K562 (cell line): ENCODE results near the gene TXNRD2. TPM values are rescaled to one million over a fixed set of nuclear protein-coding genes. Genes with fewer than 3 reads are reported as not detected.
A peak's percentile ranks its signal among the peaks of the same experiment; 100 is the strongest.

ENCODE experiments used
- ARHGAP35 ChIP-seq: fragments of 450-650 bp; IDR thresholded peaks from 2 replicates; pipeline ENCODE4 v1.6.1; 2018; ENCODE audit not compliant: partially characterized antibody
- PHB2 ChIP-seq: fragments of 450-650 bp; IDR thresholded peaks from 2 replicates; pipeline ENCODE4 v1.6.1; 2017; ENCODE audit warnings: low read depth
- PURB ChIP-seq: sonication (generic); formaldehyde crosslinking; IDR thresholded peaks from 2 replicates; pipeline ENCODE4 v1.9.0; 2021; ENCODE audit warnings: low read depth, mild to moderate bottlenecking, missing genetic modification reagents
- RBFOX2 ChIP-seq: fragments of 200-400 bp; formaldehyde crosslinking; IDR thresholded peaks from 2 replicates; pipeline ENCODE4 v1.6.1; 2017; ENCODE audit warnings: low read depth, mild to moderate bottlenecking, low read length, moderate library complexity
- RBM22 ChIP-seq: fragments of 200-400 bp; formaldehyde crosslinking; IDR thresholded peaks from 2 replicates; pipeline ENCODE4 v1.6.1; 2018; ENCODE audit warnings: low read length, low read depth; ENCODE audit not compliant: poor library complexity, severe bottlenecking
- SRSF9 ChIP-seq: fragments of 200-400 bp; formaldehyde crosslinking; IDR thresholded peaks from 2 replicates; pipeline ENCODE4 v1.6.1; 2017; ENCODE audit warnings: low read depth, low read length, borderline replicate concordance
- TCF7L2 ChIP-seq: fragments of 150-350 bp; IDR thresholded peaks from 2 replicates; pipeline ENCODE4 v1.6.1; 2016; ENCODE audit warnings: low read depth, mild to moderate bottlenecking, low read length, moderate library complexity
- ZNF133 ChIP-seq: fragments of 250-450 bp; sonication (Bioruptor Pico); IDR thresholded peaks from 2 replicates; pipeline ENCODE4 v1.4.0; 2020; ENCODE audit warnings: mild to moderate bottlenecking
- ZNF324 ChIP-seq: fragments of 250-450 bp; sonication (Bioruptor Pico); IDR thresholded peaks from 2 replicates; pipeline ENCODE4 v1.4.0; 2020; ENCODE audit warnings: mild to moderate bottlenecking
- polyA plus RNA-seq, 8 experiments: library from polyadenylated mRNA; depleted of rRNA in 4 of 8; stranded (reverse) in 5 of 8; unstranded in 3 of 8; fragments of >200 nt; fragmentation: Nextera tagmentation in 2 of 8; fragmentation: Illumina TruSeq in 1 of 8; extraction: Ambion mirVana in 2 of 8; extraction: Trizol in 1 of 8; gene quantifications; 2 replicates each; pipeline versions ENCODE4 v1.2.1 to v1.2.3, GENCODE V29; 2011 to 2014; ENCODE audit warnings: inconsistent platforms in 1 of 8, missing spikeins in 1 of 8
- total RNA-seq, 7 experiments: library from RNA; depleted of rRNA in 6 of 7; stranded (reverse); fragments of >200 nt in 6 of 7; fragmentation: Illumina TruSeq in 2 of 7; extraction: Trizol in 2 of 7; gene quantifications; 2 replicates each; pipeline versions ENCODE4 v1.2.1 to v1.2.3, GENCODE V29; 2011 to 2021; ENCODE audit warnings: low replicate concordance in 1 of 7
- TF ChIP-seq, protein P1 (sequence below): fragments of 250-450 bp; sonication (Bioruptor Pico); IDR thresholded peaks from 2 replicates; pipeline ENCODE4 v1.5.0; 2020; ENCODE audit warnings: mild to moderate bottlenecking, borderline replicate concordance
- TF ChIP-seq, protein P2 (sequence below): fragments of 250-450 bp; sonication (Bioruptor Pico); IDR thresholded peaks from 2 replicates; pipeline ENCODE4 v1.4.0; 2020
- TF ChIP-seq, protein P3 (sequence below): sonication (generic); formaldehyde crosslinking; IDR thresholded peaks from 2 replicates; pipeline ENCODE4 v1.8.1; 2023; ENCODE audit warnings: missing genetic modification reagents, mild to moderate bottlenecking, borderline replicate concordance
- TF ChIP-seq, protein P4 (sequence below): fragments of 250-450 bp; sonication (Bioruptor Pico); IDR thresholded peaks from 2 replicates; pipeline ENCODE4 v1.5.0; 2021
- TF ChIP-seq, protein P5 (sequence below): IDR thresholded peaks from 3 replicates; pipeline ENCODE4 v1.6.1; 2011; ENCODE audit warnings: borderline replicate concordance, mild to moderate bottlenecking; ENCODE audit not compliant: insufficient read length, insufficient read depth
- TF ChIP-seq, protein P6 (sequence below): sonication (generic); formaldehyde crosslinking; IDR thresholded peaks from 2 replicates; pipeline ENCODE4 v1.8.0; 2022; ENCODE audit warnings: missing genetic modification reagents, mild to moderate bottlenecking, borderline replicate concordance

The TXNRD2 gene
- total and polyA plus RNA-seq, 9 of the 15 experiments (the other 6 are each of a cell fraction or from before 2014, with no cell fraction given) = 3.3 to 80.2 (median 49.4) TPM

DNA sequence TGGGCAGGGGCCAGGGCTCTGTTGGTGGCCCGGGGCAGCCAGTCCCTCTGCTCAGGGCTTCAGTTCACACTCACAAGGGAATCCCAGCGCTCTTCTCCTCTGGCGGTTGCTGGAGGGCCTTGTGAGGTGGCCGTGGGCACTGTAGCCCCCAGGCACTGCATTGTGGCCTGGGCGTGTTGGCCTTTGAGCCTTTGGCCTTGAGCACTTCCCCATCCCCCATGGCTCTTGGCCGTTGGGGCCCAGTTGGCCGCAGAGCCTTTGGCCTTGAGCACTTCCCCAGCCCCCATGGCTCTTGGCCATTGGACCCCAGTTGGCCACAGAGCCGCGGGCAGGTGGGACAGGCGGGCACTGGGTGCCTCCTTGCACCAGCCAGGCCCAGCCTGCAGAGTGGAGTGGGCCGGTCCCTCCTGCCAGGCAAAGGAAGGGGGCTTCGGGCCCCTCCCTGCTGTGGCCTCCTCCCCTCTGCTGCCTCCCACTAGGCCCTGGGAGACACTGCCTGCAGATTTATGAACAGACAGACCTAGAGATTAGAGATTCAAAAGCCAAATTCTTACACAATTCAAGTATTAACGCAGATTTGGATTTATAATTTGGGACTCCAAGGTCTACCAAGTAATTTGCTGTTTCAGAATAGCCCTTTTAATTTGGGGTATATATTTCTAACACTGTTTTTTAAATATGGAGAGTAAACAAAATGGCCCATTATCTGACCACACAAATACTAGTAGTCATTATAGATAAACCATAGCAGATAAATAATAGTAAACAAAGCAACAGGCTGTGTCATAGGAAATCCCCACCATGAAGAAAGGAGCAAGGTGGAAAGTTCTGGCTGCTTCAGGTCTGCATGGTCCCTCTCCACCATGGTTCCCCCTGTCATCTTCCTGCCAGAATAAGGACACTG is 18.2 kb upstream of the TXNRD2 start (continued):
- TF ChIP-seq, protein P1, sequence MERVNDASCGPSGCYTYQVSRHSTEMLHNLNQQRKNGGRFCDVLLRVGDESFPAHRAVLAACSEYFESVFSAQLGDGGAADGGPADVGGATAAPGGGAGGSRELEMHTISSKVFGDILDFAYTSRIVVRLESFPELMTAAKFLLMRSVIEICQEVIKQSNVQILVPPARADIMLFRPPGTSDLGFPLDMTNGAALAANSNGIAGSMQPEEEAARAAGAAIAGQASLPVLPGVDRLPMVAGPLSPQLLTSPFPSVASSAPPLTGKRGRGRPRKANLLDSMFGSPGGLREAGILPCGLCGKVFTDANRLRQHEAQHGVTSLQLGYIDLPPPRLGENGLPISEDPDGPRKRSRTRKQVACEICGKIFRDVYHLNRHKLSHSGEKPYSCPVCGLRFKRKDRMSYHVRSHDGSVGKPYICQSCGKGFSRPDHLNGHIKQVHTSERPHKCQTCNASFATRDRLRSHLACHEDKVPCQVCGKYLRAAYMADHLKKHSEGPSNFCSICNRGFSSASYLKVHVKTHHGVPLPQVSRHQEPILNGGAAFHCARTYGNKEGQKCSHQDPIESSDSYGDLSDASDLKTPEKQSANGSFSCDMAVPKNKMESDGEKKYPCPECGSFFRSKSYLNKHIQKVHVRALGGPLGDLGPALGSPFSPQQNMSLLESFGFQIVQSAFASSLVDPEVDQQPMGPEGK = no peak
- TF ChIP-seq, protein P2, sequence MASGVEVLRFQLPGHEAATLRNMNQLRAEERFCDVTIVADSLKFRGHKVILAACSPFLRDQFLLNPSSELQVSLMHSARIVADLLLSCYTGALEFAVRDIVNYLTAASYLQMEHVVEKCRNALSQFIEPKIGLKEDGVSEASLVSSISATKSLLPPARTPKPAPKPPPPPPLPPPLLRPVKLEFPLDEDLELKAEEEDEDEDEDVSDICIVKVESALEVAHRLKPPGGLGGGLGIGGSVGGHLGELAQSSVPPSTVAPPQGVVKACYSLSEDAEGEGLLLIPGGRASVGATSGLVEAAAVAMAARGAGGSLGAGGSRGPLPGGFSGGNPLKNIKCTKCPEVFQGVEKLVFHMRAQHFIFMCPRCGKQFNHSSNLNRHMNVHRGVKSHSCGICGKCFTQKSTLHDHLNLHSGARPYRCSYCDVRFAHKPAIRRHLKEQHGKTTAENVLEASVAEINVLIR (CRISPR knock-in tag) = no peak
- TF ChIP-seq ZNF133 (CRISPR knock-in tag) = no peak
- TF ChIP-seq, protein P3, sequence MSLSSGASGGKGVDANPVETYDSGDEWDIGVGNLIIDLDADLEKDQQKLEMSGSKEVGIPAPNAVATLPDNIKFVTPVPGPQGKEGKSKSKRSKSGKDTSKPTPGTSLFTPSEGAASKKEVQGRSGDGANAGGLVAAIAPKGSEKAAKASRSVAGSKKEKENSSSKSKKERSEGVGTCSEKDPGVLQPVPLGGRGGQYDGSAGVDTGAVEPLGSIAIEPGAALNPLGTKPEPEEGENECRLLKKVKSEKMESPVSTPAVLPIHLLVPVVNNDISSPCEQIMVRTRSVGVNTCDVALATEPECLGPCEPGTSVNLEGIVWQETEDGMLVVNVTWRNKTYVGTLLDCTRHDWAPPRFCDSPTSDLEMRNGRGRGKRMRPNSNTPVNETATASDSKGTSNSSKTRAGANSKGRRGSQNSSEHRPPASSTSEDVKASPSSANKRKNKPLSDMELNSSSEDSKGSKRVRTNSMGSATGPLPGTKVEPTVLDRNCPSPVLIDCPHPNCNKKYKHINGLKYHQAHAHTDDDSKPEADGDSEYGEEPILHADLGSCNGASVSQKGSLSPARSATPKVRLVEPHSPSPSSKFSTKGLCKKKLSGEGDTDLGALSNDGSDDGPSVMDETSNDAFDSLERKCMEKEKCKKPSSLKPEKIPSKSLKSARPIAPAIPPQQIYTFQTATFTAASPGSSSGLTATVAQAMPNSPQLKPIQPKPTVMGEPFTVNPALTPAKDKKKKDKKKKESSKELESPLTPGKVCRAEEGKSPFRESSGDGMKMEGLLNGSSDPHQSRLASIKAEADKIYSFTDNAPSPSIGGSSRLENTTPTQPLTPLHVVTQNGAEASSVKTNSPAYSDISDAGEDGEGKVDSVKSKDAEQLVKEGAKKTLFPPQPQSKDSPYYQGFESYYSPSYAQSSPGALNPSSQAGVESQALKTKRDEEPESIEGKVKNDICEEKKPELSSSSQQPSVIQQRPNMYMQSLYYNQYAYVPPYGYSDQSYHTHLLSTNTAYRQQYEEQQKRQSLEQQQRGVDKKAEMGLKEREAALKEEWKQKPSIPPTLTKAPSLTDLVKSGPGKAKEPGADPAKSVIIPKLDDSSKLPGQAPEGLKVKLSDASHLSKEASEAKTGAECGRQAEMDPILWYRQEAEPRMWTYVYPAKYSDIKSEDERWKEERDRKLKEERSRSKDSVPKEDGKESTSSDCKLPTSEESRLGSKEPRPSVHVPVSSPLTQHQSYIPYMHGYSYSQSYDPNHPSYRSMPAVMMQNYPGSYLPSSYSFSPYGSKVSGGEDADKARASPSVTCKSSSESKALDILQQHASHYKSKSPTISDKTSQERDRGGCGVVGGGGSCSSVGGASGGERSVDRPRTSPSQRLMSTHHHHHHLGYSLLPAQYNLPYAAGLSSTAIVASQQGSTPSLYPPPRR (CRISPR knock-in tag) = no peak
- no peak for TF ChIP-seq PURB (CRISPR knock-in tag)
- TF ChIP-seq PHB2 = no peak
- peak; percentile 21 for TF ChIP-seq ARHGAP35
- TF ChIP-seq RBM22 = no peak
- TF ChIP-seq TCF7L2 = no peak
- no peak for TF ChIP-seq SRSF9
- TF ChIP-seq, protein P4, sequence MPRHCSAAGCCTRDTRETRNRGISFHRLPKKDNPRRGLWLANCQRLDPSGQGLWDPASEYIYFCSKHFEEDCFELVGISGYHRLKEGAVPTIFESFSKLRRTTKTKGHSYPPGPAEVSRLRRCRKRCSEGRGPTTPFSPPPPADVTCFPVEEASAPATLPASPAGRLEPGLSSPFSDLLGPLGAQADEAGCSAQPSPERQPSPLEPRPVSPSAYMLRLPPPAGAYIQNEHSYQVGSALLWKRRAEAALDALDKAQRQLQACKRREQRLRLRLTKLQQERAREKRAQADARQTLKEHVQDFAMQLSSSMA = no peak
- TF ChIP-seq, protein P5, sequence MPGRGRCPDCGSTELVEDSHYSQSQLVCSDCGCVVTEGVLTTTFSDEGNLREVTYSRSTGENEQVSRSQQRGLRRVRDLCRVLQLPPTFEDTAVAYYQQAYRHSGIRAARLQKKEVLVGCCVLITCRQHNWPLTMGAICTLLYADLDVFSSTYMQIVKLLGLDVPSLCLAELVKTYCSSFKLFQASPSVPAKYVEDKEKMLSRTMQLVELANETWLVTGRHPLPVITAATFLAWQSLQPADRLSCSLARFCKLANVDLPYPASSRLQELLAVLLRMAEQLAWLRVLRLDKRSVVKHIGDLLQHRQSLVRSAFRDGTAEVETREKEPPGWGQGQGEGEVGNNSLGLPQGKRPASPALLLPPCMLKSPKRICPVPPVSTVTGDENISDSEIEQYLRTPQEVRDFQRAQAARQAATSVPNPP = no peak
- TF ChIP-seq, protein P6, sequence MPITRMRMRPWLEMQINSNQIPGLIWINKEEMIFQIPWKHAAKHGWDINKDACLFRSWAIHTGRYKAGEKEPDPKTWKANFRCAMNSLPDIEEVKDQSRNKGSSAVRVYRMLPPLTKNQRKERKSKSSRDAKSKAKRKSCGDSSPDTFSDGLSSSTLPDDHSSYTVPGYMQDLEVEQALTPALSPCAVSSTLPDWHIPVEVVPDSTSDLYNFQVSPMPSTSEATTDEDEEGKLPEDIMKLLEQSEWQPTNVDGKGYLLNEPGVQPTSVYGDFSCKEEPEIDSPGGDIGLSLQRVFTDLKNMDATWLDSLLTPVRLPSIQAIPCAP (CRISPR knock-in tag) = no peak
- peak; percentile 47 for TF ChIP-seq RBFOX2
- no peak for TF ChIP-seq ZNF324 (CRISPR knock-in tag)
